Endothelial cell (in vitro differentiated cells): ENCODE results near the gene ATP2A2. TPM values are rescaled to one million over a fixed set of nuclear protein-coding genes. Genes with fewer than 3 reads are reported as not detected.

Experiments
- DNase-seq: peaks from one replicate; pipeline ENCODE4 v3.0.0; 2021; ENCODE audit warnings: low spot score
- H3K27ac Mint-ChIP-seq: one replicate; pipeline ENCODE4 v1.8.0; 2021; ENCODE audit warnings: mixed read lengths, inconsistent platforms; ENCODE audit not compliant: unreplicated experiment
- H3K27me3 Mint-ChIP-seq: one replicate; pipeline ENCODE4 v1.8.0; 2021; ENCODE audit warnings: mild to moderate bottlenecking, moderate library complexity, mixed read lengths, inconsistent platforms; ENCODE audit not compliant: unreplicated experiment
- H3K36me3 Mint-ChIP-seq: one replicate; pipeline ENCODE4 v1.8.0; 2021; ENCODE audit warnings: mild to moderate bottlenecking, low read depth, mixed read lengths, inconsistent platforms; ENCODE audit not compliant: unreplicated experiment
- H3K4me1 Mint-ChIP-seq: one replicate; pipeline ENCODE4 v1.8.0; 2021; ENCODE audit warnings: mild to moderate bottlenecking, mixed read lengths, inconsistent platforms; ENCODE audit not compliant: unreplicated experiment
- H3K4me3 Mint-ChIP-seq: one replicate; pipeline ENCODE4 v1.8.0; 2021; ENCODE audit warnings: mild to moderate bottlenecking, mixed read lengths, inconsistent platforms; ENCODE audit not compliant: unreplicated experiment
- H3K9me3 Mint-ChIP-seq: one replicate; pipeline ENCODE4 v1.8.0; 2021; ENCODE audit warnings: mixed read lengths, inconsistent platforms; ENCODE audit not compliant: unreplicated experiment
- CTCF ChIP-seq: fragments of 200-600 bp; sonication (generic); IDR thresholded peaks from one replicate; pipeline ENCODE4 v1.5.0; 2021; ENCODE audit warnings: antibody characterized with exemption; ENCODE audit not compliant: unreplicated experiment
- total RNA-seq: library from RNA; stranded (reverse); fragmentation: NEBNext Ultra II Directional; extraction: Animal tissue kit (Norgen Biotek cat#: 25700); gene quantifications from one replicate; pipeline ENCODE4 v1.2.1, GENCODE V29; 2021; ENCODE audit not compliant: unreplicated experiment

The ATP2A2 gene
- total RNA-seq, 1 donor from 2014 or later, result 178 TPM

- Mint-ChIP-seq H3K36me3 (peaks cover 77% of the 10 kb centered on the region), H3K9me3 (no peaks in the 10 kb centered on the region), H3K27me3 (peaks cover 5% of the 10 kb centered on the region), H3K4me3 (no peak overlapping the region), H3K27ac (no peak overlapping the region), H3K4me1 (no peaks in the 10 kb centered on the region)
- no peak for TF ChIP-seq CTCF
- no peak for DNase-seq
These were observed 62.1 kb downstream of the ATP2A2 start for GRCh38 chr12:110343114-110343513.

GRCh38 chr12:110343736-110344555, 62.9 kb downstream of the ATP2A2 start:
- Mint-ChIP-seq H3K27ac (no peak overlapping the region), H3K9me3 (no peaks in the 10 kb centered on the region), H3K4me1 (no peaks in the 10 kb centered on the region), H3K27me3 (peaks cover 5% of the 10 kb centered on the region), H3K4me3 (no peak overlapping the region), H3K36me3 (peaks cover 68% of the 10 kb centered on the region)
- no peak for DNase-seq
- no peak for TF ChIP-seq CTCF

GRCh38 chr12:110344657-110345056, 63.6 kb downstream of the ATP2A2 start:
- Mint-ChIP-seq H3K27me3 (peaks cover 4% of the 10 kb centered on the region), H3K4me1 (no peaks in the 10 kb centered on the region), H3K36me3 (peaks cover 67% of the 10 kb centered on the region), H3K27ac (no peak overlapping the region), H3K9me3 (no peaks in the 10 kb centered on the region), H3K4me3 (no peak overlapping the region)
- no peak for TF ChIP-seq CTCF
- DNase-seq, result no peak

GRCh38 chr12:110345176-110345661, 64.2 kb downstream of the ATP2A2 start:
- DNase-seq, result no peak
- Mint-ChIP-seq H3K4me1 (peaks cover 2% of the 10 kb centered on the region), H3K9me3 (no peaks in the 10 kb centered on the region), H3K4me3 (peak overlapping the region; percentile 59), H3K27ac (no peak overlapping the region), H3K36me3 (peaks cover 67% of the 10 kb centered on the region), H3K27me3 (peaks cover 4% of the 10 kb centered on the region)
- no peak for TF ChIP-seq CTCF

- H3K4me3 Mint-ChIP-seq, result peak overlapping the region; percentile 63
- H3K4me1 Mint-ChIP-seq, result peaks cover 2% of the 10 kb centered on the region
- DNase-seq, result no peak
- no peak overlapping the region for H3K27ac Mint-ChIP-seq
- peaks cover 69% of the 10 kb centered on the region for H3K36me3 Mint-ChIP-seq
- no peaks in the 10 kb centered on the region for H3K9me3 Mint-ChIP-seq
- peaks cover 4% of the 10 kb centered on the region for H3K27me3 Mint-ChIP-seq
- TF ChIP-seq CTCF, result no peak
These were observed 64.9 kb downstream of the ATP2A2 start for GRCh38 chr12:110345963-110346362.
